ENCODE results near the gene CTNNA2.
"Not testable (repeated sequence)": the region's sequence is repeated elsewhere in the genome, so short reads cannot be mapped to it uniquely, and the experiment has no call there.

CTNNA2 gene

DNA sequence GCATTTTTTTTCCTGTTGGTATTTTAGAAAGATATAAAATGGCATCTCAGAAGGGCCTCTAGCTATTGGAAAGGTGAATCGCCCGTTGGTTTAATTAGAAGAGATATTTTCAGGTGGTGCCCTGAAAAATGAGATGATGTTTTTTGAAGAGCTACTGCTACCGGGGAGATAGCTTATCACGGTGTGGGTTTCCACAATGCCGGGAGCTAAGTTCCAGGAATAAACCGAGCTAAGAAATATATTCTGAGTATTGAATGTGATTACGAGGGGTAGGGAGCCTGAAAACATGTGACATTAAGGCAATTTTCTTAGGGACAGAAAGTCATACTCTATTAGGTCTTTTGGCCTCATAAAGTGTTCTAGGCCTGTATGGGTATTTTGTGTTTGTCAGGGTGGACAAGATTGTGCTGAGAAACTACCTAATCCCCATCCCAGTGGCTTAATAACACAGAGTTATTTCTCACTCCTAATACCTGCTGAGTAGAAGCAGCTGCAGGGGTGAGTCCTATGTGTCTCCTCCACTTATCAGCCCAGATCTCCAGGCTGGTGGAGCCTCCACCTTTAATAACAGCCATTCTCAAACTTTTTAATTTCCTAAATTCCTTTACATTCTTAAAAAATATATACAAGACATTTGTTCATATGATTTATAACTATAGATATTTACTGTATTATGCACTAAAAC is 641.5 kb downstream of the CTNNA2 start:
- DNase-seq, result no peak

DNA sequence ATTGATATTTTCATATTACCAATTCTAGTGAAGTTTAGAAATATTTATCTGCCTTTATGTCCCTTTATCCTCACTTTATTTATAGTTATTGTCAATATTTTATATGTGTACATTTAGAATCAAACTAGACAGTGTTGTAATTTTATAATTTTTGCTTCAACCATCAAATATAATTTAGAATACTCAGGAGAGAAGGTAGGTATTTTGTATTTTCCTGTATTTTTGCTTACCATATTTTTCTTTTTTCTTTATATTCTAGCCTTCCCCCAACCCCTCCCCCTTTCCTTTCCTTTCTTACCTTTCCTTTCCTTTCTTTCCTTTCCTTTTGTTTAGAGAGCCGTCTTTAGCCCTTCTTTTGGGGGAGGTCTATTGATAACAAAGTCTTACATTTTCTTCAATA is 651.5 kb downstream of the CTNNA2 start:
- no peak for DNase-seq

DNA sequence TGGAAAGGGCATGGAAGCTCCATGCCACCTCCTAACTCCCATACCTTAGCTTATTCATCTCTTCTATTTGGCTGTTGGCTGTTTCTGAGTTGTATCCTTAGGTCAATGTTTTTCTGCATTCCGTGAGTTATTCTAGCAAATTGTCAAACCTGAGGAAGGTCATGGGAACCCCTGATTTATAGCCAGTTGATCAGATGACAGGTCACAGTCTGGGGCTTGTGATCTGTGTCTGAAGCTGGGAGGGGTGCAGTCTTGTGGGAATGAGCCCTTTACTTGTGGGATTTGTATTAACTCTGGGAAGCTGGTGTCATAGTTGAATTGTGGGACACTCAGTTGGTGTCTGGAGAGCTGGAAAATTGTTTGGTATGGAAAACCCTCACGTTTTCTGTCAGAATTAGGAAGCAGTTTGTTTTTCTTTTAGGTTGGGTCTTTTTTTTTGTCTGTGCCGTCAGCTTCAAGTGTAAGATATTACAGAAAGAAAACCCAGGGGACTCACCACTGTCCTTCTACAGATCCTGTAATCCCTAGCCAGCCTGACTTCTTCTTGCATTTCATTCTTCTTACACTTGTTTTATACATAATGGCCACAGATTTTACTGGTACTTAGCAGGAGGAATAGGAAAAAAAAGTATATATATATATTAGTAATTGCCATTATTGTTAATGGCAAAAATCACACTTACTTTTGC is 653.8 kb downstream of the CTNNA2 start:
- no peak for DNase-seq

DNA sequence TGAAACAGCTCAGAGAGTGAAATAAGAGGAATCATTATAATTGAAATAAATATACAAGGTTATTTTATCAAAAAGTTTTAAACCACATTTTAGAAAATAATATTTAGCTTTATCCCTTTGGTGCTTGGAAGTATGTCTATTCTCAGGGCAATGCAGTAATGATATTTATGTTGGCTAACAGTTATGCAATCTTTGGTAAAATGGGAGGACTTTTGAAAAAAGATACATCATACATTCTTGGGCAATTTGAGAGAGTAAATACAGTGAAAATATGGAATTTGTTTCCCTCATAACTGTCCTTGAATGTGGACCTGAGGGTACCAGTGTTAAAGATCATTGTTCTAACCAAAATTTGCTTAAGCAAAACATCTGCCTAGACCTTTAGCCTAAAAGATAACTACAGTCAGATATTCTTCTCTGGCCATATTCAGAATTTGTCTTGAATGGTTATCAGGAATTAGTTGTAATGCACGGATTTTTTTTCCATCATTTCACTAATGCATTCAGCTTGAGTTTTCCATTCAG is 654.5 kb downstream of the CTNNA2 start:
- DNase-seq, result no peak

DNA sequence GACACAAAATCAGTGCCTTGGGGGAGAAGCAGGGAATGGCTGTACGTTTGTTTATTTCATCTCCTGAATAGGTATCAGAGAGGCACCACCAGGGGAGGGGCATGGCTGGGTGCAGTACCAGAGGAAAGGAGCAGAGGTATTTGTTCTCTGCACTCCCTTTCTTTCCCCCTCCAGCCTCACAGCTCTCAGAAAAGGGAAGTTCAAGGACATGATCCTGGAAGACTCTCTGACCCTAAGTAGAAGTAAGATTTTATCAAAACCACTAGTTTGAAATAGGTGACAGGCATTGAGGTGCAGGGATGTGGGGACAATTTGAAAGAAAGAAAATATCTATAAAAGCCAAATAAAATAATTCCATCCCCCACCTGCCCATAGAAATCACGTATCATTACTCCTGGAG is 655.2 kb downstream of the CTNNA2 start:
- DNase-seq, result no peak

DNA sequence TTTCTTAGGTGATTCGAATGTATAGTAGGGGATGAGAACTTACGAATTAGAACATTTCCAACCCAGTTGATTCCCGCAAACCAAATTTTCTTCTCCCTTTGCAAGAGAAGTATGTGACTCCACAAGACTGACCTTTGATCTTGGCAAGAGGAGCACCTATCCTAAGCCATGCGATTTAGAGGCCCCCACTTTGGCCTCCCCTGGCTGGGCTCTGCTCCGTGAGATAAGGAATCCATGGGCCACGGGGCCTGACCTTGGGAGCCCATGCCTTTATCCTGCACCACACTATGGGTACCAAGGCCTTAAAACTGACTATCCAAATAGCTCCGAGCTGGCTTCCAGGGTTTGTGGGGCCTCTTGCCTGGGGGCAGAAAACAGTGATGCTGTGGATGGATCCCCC is 656.0 kb downstream of the CTNNA2 start:
- DNase-seq, result no peak

DNA sequence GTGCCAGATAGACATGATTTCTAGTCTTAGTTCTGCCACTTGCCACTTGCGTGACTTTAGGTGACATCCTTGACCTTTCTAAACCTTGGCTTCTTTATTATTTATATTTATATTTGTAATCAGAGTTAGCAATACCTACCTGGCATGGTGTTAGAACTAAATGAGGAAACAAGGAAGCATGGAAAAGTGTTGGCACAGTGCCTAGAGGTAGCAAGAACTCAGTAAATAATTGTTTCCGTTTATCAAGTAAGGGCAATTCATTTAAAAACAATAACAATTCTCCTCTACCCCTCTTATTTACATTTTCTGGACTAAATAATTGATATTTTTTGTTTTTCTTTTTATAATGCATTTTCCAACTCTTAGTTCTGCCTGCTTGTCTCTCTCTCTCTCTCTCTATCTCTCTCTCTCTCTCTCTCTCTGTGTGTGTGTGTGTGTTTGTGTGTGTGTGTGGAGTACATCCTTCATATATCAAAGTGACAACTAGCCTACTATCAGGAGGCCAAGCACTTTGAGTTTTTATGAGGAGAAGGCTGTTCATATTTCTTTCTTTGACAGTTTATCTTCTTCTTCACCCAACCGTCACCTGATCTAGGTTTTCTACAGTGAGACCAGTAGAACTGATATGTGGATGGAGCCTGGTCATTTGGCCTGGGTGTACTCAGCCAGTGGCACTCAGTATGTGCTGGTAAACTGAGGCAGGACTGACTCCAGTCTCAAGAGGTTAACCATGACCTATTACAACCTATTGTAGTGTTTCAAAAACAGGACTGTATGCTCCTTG is 657.2 kb downstream of the CTNNA2 start:
- DNase-seq, result no peak

DNA sequence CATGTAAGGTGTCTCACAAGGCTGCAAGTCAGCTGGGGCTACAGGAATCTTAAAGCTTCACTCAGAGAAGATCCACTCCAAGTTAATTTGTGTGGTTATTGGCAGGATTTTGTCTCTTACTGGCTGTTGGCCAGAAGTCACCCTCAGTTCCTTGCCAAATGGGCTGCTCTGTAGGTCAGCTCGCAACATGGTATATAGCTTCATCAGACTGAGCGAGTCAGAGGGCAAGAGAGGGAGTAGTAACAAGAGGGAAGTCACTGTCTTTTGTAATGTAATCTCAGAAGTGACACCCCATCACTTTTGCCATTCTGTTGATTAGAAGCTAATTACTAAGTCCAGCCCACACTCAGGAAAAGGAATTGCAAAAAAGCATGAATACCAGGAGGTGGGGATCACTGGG is 672.2 kb downstream of the CTNNA2 start:
- DNase-seq, result no peak

DNA sequence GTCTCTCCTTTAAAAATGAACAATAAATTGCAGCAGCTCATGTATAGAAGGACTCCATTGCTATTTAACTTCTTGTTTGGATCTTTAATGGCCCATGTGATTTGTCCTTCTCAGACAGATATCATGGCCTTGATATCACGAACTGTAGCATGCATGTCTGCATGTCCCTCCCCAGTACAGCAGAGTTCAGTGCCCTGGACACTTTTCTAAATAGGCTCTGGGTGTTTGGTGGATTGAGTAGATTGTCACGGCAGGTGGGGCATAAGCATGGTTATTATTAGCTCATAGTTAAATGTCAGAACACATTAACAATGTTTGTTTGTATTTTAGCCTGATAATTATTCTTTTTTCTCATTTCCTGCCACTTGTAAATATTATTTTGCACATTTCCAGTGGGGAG is 673.4 kb downstream of the CTNNA2 start:
- no peak for DNase-seq

DNA sequence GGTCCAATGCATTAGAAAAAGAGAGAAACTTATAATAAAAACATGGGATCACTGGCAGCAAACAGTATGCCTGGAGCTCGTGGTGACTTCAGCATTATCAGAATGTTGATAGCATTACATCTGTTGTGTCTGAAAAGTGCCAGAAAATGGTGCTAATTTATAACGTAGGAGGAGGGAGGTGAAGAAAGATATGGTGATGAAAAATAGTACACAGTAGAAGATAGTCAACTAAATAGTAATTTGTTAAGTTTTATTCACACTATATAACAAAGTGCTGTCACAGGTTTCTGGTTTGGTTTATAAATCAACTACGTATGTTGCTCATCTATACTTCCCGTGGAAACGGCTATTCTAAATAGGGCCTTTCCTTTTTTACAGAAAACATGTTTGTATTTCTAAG is 674.3 kb downstream of the CTNNA2 start:
- no peak for DNase-seq

DNA sequence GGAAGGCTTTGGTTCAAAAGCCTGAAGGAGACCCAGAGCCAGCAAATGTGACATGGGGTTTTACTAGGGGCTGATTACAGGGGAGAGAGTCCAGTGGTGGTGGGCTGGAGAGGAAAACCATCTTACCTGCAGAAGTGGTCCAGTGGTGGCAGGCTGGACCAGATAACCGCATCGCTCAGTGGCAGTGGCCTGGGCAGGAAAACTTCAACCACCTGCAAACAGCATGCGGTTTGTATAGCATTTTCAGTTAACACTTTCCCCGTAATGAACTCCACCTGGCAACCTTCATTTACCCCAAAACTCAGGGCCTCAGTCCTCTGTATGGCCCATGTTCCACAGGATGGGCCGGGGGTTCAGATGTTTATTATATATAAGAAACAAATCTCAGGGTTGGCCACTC is 677.3 kb downstream of the CTNNA2 start:
- DNase-seq, result no peak

DNA sequence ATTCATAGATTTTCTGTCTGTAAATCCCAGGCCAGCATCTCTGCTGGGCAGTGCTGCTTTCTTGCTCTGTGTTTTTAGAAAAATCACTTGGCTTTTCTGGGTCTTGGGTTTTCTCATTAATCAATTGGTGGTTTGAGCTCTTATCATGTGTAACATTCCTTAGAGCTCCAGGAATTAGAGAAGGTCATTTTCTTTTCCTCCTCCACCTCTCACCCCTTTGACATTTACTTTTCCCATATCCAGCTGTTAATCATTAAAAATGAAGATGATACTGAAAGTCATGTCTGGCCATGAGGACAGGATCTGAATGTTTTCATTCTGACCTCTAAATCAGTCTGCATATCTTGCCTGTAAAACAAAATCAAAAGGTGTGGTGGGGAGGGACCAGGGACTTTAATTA is 680.7 kb downstream of the CTNNA2 start:
- no peak for DNase-seq

DNA sequence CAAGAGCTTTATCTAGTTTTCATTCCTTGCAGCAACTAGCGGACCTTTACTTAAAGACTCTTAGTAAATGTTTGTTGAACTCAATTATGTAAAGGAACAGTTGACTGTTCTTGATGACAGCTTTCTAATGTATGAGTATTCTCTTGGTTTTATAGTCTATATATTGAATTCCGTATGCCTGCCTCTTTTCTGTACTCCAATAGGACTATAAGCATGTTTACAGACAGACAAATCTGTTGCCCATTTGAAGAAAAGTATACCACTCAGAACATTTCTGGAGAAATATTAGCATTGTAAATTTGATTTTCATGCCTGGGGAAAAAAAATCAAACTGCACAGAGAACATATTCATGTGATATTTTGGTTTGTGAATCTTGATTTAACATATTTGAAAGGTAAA is 682.2 kb downstream of the CTNNA2 start:
- DNase-seq, result no peak

DNA sequence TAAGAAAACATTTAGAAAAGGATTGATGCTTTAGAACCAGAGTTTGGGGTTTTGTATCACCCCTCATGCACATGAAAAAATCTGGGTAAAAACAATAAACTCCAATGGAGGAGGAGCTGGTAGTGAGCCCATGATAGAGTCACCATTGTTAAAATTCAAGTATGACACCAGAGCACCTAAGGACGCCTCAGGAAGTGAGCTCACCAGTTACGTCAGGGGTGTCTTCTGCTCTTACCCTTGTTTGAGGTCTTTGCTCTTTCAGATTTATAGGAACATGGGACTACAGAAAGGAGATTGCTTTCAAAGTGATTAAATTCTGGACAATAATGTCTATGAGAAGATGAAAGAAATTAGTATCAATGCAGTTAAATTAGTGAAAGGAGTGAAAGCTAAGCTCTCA is 685.2 kb downstream of the CTNNA2 start:
- no peak for DNase-seq

DNA sequence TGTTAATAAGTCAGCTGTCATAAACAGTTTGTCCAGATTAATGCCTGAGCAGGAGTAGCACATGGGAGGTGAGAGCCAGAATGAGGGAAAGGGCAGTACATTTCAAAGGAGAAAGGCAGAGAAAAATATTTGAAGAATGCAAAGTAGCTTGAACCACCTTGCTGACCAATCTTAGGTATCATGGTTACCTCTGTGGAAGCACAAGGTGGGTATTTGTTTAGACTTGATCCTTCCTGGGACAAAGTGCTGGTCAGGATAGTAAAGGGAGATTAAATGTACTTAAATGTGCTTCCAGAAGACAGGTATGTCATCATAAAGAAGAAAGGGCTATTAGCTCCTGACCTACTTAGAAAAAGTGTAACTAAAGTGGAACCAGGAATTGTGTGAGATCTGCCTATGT is 686.7 kb downstream of the CTNNA2 start:
- no peak for DNase-seq

DNA sequence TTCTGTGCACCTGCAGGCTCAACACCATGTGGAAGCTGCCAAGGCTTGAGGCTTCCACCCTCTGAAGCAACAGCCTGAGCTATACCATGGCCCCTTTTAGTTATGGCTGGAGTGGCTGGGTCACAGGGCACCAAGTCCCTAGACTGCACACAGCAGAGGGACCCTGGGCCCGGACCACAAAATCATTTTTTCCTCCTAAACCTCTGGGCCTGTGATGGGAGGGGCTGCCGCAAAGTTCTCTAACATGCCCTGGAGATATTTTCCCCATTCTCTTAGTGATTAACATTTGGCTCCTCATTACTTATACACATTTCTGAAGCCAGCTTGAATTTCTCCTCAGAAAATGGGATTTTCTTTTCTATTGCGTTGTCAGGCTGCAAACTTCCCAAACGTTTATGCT is 691.1 kb downstream of the CTNNA2 start:
- not testable (repeated sequence) for DNase-seq

DNA sequence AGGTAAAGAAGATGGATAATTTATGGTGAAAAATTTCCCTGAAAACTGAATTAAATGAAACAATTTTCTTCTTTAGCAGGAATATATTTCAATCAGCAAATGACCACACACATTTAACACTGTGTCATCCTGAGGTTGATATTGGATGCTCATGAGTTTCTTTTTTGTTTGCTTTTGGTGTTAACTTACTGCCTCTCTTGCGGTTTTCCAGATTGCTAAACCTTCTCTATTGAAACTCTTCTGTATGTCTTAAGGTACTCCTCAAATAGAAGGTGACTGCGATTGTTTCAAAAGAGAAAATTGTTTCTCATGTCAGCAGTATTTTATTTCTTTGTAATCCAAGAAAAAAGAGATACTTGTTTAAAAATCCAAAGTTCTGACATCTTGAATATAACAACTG is 692.6 kb downstream of the CTNNA2 start:
- no peak for DNase-seq

DNA sequence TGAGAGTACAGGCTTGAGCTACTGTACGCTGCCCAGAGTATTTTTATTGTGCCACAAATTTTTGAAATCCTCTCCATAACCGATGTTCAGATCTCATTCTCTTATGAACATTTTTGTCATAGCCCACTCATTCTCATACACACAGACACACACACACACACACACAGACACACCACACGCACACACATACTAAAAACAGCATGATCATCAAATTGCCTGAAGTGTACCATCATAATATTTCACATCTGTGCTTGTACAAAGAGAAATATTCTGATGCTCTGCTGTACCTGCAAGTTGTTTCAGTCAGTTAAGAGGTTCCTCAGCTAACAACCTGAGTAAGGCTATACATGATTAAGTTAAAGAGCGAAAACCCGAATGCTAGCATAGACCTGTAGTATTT is 696.6 kb downstream of the CTNNA2 start:
- no peak for DNase-seq

DNA sequence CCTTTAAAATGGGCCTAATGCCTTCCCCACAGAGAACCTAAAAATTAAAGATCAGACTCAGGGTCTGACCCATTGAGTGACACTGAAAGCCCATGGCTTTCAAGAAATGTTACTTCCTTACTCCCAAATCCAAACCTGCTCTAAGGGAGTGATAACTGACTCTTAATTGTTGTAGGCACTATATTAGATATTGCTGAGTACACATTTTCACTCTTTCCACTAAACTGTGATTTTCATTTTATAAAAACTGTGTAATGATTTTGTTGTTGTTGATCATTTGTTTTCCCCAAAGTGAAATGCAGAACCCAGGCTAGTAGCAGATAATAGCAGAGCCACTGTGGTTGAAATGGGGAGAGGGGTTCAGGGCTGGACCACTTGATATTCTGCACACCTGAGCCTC is 704.6 kb downstream of the CTNNA2 start:
- DNase-seq, result no peak

DNA sequence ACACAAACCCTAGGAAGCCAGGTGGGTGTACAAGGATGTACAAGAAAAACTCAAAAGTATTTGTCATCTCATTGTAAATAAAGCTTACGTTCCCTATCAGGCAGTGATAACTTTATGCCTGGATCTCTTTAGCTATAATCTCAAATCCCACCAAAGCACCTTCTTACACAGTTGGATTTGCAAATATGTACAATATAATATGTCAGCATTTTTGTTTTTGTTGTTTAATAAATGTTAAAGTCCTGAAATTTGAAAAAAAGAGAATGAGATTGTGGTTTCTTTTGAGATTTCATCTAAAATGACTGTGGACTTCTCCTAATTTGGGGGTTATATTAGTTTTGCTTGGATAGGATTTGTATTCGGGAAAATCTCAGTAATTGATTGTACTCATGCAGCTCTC is 709.8 kb downstream of the CTNNA2 start:
- no peak for DNase-seq

DNA sequence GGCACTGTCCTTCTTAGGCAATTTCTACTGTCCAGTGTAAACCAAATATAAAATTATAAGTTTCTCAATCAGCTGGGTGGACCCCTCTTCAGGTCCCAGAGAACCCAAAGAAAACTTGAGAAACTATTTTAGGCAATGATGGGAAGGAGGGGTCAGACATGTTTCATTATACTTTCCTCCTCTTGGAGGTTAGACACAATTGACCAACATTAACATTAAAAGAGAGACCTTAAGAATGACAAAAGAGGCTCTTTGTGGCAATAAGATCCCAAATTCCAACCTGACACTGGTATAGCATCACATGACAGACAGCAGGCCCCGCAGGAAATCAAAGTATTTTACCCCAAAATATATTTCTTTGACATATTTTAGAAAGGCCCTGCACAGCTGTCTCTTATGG is 718.6 kb downstream of the CTNNA2 start:
- DNase-seq, result no peak

DNA sequence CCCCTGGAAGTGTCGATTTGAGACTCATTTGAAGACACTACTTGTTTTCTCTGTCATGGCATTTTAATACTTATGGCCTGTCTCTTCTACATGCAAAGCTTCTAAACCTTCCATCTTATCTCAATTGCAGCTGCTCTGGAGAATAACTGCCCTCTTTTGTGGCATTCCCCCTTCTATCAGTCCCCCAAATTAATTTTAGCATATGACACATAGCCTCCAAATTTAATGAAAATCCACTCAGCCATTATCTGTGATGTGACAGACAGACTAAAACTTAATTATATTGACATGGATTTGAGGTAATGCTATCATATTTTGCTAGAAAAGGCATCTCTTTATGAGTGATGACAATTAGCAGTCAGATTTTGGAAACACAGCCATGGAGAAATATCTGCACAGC is 720.5 kb downstream of the CTNNA2 start:
- no peak for DNase-seq

DNA sequence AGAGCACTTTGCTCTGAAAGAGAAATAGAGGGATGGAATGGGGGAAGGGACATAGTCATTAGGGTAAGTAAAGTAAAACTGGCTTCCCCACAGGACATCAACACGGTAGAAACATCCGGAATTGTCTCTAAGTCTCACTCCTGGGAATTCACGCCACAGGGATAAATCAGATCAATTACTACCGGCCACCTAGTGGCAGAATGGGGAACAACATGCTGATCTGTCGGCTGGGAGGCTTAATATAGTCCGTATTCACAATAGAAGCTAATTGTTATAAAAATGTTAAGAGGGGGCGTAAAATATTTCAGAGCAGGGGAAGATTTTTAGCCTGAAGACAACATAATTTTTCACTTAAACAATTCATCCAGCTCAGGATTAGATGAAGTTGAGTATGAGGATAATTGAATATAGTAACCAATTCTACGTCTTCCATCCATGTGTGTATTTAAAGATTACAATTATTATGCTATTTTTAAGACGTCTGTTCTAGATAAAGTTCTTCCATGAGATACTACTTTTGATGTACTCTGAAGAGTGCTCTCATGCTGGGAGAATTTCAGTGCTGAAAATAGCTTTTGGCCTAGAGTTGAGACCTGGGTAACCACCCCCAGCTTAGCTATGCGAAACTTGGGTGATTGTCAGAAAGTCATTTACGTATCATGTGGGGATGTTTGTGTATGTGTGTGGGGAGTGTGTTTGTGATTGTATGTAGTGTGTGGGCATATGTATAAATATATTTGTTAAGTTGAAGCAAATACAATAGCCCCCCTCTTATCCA is 726.0 kb downstream of the CTNNA2 start:
- DNase-seq, result peak; percentile 53

All from EL (cell line).